RKO (cell line): ENCODE data around the gene CGNL1.

ENCODE experiments used
- DNase-seq: peaks from one replicate; pipeline ENCODE4 v3.0.0-alpha.2; 2016; ENCODE audit warnings: low spot score

Gene CGNL1

GRCh38 chr15:57352535-57353316, 23.6 kb upstream of the CGNL1 start:
- no peak for DNase-seq

- no peak for DNase-seq
Measured at GRCh38 chr15:57353317-57353804, 22.9 kb upstream of the CGNL1 start.

- DNase-seq, result no peak
Measured at GRCh38 chr15:57354436-57355123, 21.7 kb upstream of the CGNL1 start.

GRCh38 chr15:57355259-57355658, 21.0 kb upstream of the CGNL1 start:
- DNase-seq, result no peak

- DNase-seq, result no peak
Measured at GRCh38 chr15:57356178-57356577, 20.1 kb upstream of the CGNL1 start.

GRCh38 chr15:57356636-57357035, 19.7 kb upstream of the CGNL1 start:
- DNase-seq, result no peak

GRCh38 chr15:57357799-57358198, 18.5 kb upstream of the CGNL1 start:
- DNase-seq, result no peak

- DNase-seq, result no peak
Measured at GRCh38 chr15:57358571-57358970, 17.7 kb upstream of the CGNL1 start.

- DNase-seq, result no peak
Measured at GRCh38 chr15:57363661-57364060, 12.6 kb upstream of the CGNL1 start.

- no peak for DNase-seq
Measured at GRCh38 chr15:57364282-57365007, 11.9 kb upstream of the CGNL1 start.

- DNase-seq, result no peak
Measured at GRCh38 chr15:57367556-57367955, 8.7 kb upstream of the CGNL1 start.

- no peak for DNase-seq
Measured at GRCh38 chr15:57370929-57371328, 5.4 kb upstream of the CGNL1 start.

GRCh38 chr15:57373251-57373881, 2.9 kb upstream of the CGNL1 start:
- no peak for DNase-seq

- DNase-seq, result no peak
Measured at GRCh38 chr15:57373882-57374276, 2.4 kb upstream of the CGNL1 start.

GRCh38 chr15:57376696-57377477, 582 bp downstream of the CGNL1 start:
- no peak for DNase-seq

GRCh38 chr15:57377478-57377847, 1.2 kb downstream of the CGNL1 start:
- DNase-seq, result no peak

GRCh38 chr15:57379487-57379886, 3.2 kb downstream of the CGNL1 start:
- no peak for DNase-seq

GRCh38 chr15:57380854-57381253, 4.5 kb downstream of the CGNL1 start:
- DNase-seq, result no peak

- DNase-seq, result no peak
Measured at GRCh38 chr15:57382215-57382614, 5.9 kb downstream of the CGNL1 start.

GRCh38 chr15:57382969-57383368, 6.7 kb downstream of the CGNL1 start:
- DNase-seq, result no peak

- DNase-seq, result no peak
Measured at GRCh38 chr15:57384024-57384423, 7.7 kb downstream of the CGNL1 start.

- DNase-seq, result no peak
Measured at GRCh38 chr15:57384816-57385215, 8.5 kb downstream of the CGNL1 start.
